ENCODE results near the gene GNA14.
"Not testable (repeated sequence)": the region's sequence is repeated elsewhere in the genome, so short reads cannot be mapped to it uniquely, and the experiment has no call there.

GNA14 gene

DNA sequence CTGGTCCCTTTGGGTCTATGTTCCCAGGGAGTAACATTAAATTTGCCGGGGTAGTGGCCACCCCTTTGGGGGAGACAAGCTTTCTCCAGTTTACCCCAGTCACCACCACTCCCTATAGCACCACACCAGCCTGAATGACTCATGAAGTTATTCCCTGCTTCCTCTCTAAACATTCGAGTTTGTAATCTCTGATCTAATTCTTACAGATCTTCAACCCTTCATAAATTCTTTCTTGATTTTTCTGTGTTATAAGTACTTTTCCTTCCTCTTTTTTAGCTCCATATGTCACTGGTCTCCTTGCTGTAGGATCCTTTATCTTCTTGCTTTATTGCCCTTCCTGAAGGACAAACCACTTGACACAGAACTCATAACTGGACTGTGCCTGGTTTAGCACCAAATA is 55.6 kb downstream of the GNA14 start:
- in situ Hi-C loops (cut with MboI; ENCODE audit: low sequenced_read_pairs), result no loop called here

DNA sequence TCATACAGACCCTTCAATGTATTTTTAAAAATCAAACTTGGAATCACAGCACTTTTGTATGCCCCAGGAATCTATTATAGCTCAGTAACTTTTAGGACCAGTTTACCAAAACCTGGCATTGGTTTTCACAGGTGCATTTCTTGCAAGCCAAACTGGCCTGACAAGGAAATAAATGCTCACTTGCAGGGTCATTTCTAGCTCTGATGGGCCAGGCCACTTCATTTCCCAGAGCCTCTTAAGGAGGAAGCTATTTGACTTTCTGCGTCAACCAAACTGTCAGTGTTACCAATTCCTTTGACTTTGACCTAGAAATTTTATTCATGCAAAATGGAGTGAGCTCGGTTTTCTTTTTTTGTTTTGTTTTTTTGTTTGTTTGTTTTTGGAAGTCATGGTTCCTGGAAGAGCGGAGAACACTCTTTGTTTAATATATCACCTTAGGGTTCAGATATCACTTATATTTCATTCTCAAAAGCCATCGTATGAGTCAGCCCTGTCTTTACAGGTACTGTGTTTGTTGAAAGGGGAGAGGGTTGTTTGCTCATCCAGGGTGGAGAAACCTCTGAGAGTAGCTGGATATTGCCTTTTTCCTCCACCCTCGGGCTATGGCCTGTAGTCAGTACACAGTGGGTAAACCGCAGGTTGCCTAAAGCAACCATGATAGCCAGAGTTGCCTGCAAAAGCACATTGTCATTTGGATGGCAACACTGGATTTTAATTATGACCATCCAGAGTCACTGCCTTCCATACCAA is 58.9 kb downstream of the GNA14 start:
- in situ Hi-C loops (cut with MboI; ENCODE audit: low sequenced_read_pairs), result no loop called here

DNA sequence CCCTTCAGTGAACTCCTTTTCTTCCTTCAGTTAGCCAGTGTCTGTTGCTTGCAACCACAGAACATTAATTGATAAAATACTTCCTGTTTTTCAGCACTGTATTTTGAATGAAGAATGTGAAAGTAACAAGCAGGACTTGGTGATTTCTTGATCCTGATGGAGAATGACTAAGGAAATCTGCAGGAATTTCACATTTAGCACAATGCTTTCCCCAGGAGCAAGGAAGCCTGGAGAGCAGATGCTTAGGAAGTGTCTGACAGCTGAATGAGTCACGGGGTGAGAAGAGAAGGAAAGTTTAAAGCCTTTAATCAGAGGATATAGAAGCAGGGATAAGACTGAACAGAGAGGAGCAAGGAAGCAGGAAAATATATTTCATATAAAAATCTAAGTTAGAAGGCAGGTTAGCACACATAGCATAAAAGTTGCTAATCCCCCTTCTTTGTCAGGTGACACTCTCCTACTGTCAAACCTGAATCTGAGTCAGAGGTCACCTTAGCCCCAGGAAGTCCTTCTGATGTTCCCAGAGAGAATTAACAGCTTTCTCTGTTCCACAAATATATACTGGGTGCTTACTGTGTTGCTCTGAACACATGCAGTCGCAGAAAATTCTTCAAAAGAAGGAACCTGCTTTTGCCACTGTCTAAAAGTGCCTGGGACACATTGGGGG is 59.7 kb downstream of the GNA14 start:
- in situ Hi-C loops (cut with MboI; ENCODE audit: low sequenced_read_pairs), result no loop called here

DNA sequence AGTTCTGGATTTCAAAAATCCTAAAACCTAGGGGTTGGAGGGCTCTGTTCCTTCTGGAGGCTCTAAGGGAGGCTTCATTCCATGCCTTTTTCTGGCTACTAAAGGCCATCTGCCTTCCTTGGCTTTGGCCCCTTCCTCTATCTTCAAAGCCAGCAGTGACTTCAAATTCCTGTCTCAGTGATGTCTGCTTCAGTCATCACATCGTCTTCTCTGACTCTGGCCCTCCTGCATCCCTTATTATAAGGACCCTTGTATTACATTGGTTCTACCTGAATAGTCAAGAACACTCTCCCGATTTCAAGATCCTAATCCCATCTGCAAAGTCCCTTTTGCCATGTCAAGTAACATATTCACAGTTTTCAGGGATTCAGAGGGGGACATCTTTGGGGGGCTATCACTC is 60.3 kb downstream of the GNA14 start:
- in situ Hi-C loops (cut with MboI; ENCODE audit: low sequenced_read_pairs), result no loop called here

DNA sequence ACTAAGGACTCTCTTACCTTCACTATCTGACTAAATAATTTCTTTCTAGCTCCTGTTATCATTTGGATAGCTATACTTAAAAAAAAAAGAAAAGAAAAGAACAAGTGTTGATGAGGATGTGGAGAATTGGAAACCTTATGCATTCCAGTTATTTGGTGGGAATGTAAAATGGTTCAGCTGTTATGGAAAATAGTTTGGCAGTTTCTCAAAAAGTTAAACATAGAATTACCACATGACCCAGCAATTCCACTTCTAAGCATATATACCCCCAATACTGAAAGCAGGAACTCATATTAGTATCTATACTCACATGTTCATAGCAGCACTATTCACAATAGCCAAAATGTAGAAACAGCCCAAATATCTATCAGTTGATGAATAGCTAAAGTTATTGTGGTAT is 61.1 kb downstream of the GNA14 start:
- in situ Hi-C loops (cut with MboI; ENCODE audit: low sequenced_read_pairs), result no loop called here

DNA sequence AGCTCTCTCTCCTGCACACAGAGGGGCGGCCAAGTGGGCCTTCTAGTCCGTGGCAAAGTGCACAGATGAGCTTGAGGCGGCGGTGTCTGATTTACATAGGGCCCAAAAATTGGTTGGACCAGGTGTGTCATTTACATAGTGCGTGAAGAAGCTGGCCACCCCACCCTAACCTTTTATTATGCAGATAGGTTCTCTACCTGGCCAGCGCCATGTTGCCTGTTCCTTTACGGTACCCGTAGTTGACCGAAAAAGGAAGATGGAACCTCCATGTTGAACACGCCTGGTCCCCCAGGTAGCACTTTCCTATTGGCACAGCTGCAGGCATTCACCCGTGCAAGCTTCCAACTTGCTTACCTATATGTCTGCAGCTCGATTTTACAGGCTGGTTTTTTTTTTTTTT is 61.5 kb downstream of the GNA14 start:
- in situ Hi-C loops (cut with MboI; ENCODE audit: low sequenced_read_pairs), result no loop called here

DNA sequence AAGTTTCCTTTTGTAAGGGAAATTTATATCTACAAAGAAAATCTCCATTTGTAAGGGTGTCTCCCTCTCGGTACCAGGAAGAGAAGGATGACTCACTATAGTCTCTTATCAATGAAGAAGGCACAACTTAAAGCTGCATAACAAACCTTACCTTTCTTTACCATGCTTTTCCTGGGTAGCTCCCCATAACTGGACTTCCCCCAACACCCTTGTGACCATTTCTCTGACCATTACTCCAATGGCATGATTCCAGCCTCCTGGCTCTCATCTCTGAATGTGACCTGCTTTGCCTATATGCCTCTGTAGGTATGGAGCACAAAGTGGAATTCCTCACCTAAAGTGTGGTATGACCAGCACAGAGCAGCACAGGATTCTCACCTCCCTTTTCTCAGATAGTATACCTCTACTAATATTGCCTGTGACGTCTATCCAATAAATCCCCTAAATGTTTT is 62.8 kb downstream of the GNA14 start:
- in situ Hi-C loops (cut with MboI; ENCODE audit: low sequenced_read_pairs), result no loop called here

DNA sequence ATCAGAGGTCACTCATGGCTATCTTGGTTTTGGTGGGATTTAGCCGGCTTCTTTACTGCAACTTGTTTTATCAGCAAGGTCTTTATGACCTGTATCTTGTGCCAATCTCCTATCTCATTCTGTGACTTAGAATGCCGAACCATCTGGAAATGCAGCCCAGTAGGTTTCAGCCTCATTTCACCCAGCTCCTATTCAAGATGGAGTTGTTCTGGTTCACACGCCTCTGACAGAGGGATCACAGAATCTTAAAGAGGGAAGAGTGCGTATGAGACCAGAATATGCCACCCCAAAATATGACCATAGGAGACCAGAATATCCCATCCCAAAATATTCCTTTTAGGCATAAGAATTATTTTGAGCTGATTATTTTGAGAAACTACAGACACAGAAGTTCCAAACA is 63.2 kb downstream of the GNA14 start:
- in situ Hi-C loops (cut with MboI; ENCODE audit: low sequenced_read_pairs), result not testable (repeated sequence)

DNA sequence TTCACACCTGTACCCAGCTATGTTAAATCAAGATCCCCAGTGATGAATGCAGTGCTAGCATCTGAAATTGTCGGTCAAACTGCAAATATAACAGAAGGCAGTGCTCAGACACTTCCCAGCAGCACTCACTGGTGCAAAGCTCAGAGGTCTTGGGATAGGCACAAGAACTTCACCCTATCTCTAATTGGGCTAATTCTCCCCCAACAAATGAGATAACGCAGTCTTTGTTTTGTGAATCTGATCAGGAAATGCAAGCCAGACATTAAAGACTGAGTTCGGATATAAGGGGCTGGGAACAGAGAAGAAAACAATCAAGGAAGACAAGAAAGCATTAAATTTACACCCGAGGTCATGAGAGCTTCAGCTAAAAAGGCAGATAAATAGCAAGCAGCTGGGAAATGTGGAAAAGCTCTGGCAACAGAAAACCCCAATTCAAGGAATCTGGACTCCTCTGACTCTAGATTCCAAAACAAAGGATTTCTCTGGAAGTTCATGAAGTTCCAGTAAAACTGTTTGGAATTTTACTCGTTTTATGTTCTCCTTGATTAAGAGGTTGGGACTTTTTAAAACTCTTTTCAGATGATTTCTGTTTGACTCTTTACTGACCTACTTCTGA is 65.1 kb downstream of the GNA14 start:
- in situ Hi-C loops (cut with MboI; ENCODE audit: low sequenced_read_pairs), result no loop called here

DNA sequence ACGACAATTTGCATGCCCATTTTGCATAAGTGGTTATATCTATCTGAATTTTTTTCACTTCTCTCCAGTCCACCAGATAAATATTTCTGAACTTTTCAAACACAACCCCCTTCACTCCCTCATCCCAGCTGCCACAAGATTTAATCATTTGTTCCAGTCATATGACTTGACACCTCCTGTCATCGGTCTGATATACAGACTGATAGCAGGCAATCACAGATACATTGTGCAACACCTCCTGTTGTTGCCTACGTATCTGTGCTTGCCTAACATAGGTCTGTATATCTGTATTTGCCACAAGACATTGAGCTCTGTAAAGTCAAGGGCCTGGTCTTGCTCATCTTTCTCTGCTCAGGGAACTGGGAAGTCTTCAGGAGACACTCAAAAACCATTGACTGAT is 65.6 kb downstream of the GNA14 start:
- in situ Hi-C loops (cut with MboI; ENCODE audit: low sequenced_read_pairs), result no loop called here

DNA sequence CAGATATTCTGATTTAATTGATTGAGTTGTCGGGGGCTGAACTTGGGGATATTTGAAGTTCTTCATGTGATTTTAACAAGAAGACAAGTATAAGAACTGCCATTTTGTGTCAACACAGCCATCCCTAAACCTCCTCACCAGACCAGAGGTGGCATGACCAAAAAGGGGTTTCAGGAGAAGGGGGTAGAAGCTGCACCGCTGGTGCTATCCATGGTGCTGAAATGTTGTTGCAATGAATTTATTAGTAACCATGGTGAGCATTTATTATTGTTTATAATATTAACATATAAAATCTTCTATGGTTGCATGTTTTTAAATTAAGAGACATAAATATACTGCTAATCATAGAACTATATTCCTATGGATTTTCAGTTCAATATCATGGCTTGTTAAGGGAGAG is 72.3 kb downstream of the GNA14 start:
- in situ Hi-C loops (cut with MboI; ENCODE audit: low sequenced_read_pairs), result no loop called here

DNA sequence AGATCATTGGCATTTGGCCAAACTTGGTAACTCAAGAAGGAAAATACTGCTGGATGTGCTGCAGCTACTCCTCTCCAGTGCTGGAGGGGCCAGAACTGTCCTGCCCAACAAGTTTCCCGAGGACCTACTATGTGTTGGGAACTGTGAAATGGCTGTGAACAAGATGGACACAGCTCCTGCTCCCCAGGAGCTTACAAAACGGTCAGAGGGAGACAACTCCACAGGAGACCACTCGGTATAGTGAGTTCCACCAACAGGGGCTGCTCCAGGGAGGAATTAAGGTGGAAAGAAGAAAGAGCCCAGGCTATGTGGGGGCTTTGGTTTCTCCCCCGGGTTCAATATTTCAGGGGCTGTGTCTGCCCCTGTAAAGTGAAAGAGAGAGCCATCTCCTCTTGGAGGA is 78.8 kb downstream of the GNA14 start:
- in situ Hi-C loops (cut with MboI; ENCODE audit: low sequenced_read_pairs), result no loop called here

DNA sequence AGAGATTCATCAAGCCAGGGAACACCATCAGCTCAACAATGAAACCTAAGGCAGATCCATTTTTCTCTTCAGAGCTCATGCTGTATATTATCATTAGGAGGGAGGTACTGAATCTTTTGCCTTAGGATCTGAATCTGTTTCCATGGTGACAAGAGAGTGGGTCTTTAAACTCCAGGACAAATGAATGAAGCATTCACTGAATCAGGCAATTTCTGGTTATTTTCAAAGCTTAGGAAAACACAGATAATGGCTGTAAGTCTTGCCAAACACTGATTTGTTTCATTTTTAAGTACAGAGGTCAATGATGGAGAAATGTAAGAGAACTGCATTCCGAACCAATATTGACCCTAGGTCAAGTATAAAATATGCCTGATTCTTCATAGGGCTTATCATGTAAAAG is 84.9 kb downstream of the GNA14 start:
- in situ Hi-C loops (cut with MboI; ENCODE audit: low sequenced_read_pairs), result no loop called here

DNA sequence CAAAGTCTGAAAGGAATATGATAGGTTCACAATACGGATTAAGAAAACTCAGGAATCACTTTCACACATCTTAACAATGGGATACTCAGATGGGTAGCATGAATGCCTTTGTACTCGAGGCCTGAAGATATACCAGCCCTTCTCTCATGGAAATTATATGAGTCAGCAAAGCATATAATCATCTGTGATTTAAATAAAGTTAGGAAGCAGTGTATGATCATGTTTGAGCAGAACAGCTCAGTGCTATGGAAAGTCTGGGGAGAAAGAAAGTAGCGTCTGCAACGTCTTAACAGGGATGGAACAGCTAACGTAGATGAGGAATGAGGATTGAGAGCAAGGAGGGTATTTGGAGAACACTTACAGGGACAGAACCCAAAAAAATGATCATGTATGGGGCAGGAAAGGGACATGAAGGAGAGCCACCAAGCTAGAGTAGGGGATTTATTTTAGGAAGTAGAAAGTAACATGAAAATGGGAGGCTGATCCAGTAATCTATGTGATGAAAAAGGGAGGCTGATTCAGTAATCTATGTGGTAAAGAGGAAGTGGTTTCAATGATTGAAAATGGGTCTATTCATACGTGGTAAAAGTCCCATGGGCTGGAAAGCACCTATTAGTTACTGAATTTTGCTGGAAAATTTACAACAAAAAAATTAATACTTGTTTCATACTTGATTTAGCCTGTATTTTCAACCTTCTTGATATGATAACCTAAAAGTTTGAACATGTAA is 85.9 kb downstream of the GNA14 start:
- in situ Hi-C loops (cut with MboI; ENCODE audit: low sequenced_read_pairs), result no loop called here

DNA sequence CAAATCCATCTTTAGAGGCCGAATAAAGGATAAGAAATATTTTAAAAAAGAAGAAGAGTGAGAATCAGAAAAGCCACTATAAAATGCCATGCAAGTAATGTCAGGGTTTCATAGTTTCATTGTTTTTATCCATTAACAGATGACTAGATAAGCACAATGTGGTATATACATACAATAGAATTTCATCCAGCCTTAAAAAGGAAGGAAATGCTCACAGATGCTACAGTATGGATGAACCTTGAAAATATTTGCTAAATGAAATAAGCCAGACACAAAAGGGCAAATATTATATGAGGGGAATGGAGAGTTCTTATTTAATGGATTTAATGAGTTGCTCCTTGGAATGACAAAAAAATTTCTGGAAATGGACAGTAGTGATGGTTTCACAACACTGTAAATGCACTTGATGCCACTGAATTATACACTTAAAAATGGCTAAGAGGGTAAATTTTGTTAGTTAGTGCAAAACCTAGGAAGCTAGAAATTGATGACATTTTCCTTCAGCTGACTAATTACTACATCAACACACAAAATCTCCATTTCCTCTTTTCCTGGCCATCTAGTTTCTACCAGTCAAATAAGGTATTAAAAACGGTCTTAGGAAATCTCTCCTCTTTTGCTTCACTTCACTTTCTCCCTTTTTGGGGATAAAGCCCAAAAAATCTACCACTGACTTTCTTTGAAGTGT is 86.6 kb downstream of the GNA14 start:
- in situ Hi-C loops (cut with MboI; ENCODE audit: low sequenced_read_pairs), result no loop called here

DNA sequence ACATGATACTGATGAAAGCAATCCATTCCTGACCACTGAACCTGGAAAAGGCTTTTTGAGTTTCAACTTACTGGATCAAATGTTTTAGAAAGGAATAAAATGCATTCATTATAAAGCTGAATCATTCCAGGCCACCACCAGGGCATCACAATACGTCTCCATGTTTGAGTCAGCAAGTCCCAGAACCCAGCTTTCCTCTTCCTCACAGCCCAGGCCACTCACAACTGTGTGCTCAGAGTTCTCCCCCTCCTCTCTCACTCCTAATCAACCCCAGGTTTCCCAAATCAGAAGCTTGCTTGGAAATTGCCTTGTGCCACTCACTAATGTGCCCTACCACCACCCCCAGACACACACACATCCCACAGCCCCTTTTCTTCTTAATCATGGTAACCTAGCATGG is 91.7 kb downstream of the GNA14 start:
- in situ Hi-C loops (cut with MboI; ENCODE audit: low sequenced_read_pairs), result no loop called here

DNA sequence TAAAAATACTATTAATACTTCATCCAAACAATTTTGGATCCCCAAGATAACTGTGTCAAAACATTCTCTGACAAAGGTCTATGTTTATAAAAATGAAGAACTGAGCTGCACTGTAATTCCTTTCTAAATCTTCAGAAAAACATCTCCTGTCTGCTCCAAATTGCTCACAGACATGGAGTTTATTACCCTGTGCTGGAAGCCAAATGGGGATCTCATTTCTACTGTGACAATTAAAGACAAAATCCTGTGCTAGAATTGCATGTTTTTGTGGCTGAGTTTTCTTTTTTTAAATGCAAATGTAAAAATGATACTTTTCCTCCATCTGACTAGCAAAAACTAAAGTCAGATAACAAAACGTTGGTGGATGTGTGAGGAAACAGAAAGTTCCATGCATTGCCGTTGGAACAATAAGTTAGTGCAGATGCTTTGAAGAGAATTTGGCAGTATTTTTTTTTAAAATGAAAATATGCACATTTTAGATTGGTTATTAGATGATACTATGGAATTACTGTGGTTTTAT is 93.5 kb downstream of the GNA14 start:
- in situ Hi-C loops (cut with MboI; ENCODE audit: low sequenced_read_pairs), result no loop called here

DNA sequence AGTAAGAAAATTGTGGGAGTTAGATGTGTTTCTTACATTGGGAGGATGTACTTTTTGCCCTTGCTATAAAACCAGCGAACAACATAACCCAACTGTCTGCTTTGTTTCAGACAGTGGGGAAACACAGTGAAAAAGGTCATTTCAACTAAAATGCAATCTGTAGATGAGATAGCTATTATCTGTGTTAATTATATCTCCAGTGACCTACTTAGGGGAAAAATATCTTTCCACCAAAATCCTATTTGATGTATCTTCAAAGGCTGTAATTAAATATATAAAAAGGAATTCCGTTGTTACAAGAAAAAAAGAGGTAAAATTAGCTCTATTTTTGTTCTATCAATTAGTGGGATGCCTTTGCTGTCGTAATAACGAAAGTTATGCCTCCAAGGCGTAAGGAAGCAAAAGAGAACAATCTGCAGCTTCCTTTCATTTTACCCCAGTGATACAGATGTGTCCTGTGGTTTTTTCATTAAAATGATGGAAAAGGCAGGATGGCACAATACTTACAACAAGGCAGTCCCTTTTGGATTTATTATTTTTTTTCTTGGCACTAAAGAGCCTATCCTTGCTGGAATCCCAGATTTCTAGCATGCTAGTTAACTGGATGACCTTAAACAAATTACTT is 100.9 kb downstream of the GNA14 start:
- in situ Hi-C loops (cut with MboI; ENCODE audit: low sequenced_read_pairs), result no loop called here

DNA sequence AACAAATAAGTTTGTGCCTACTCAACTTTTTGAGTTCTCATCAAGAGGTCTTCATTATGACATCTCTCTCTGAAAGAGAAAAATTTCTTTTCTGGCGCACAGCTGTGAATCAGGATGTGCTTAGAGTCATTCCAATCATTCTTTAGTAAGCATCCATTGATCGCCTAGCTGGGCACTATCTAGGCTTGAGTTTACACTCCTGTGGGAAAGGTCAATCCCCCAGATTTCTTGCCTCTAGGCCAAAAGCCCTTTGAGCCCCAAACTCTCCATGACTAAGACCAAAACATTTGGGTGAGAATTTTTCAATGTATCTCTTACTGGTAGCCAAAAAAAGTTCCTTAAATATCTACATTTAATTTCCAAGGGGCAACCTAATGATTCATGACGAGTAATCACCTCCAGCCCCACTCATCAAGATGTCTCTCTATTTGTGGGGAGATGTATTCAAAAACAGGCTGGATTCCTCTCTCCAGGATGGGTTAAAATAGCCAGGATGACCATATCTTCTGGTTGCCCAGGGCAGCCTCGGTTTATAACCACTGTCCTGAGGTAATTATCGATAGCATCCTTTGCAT is 101.7 kb downstream of the GNA14 start:
- in situ Hi-C loops (cut with MboI; ENCODE audit: low sequenced_read_pairs), result no loop called here

DNA sequence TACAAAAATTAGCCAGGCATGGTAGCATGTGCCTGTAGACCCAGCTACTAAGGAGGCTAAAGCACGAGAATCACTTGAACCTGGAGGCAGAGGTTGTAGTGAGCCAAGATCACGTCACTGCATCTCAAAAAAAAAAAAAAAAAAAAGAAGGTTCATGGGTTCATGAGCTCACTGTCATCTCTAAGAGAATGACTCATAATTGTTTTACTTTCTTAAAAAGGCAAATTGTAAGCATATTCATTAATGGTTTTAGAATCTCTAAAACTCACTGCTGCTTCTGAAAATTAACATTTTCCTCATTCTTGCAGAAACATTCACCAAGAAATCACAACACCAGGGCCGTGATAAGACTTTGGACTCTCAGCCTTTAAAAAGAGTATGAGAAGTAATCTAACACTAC is 103.6 kb downstream of the GNA14 start:
- in situ Hi-C loops (cut with MboI; ENCODE audit: low sequenced_read_pairs), result no loop called here
